ENCODE data around the gene CYP3A5. TPM values are rescaled to one million over a fixed set of nuclear protein-coding genes. Genes with fewer than 3 reads are reported as not detected.
"Not testable (repeated sequence)": the region's sequence is repeated elsewhere in the genome, so short reads cannot be mapped to it uniquely, and the experiment has no call there.

The CYP3A5 gene
- total RNA-seq, 1 donor from 2014 or later: 3.7 TPM

DNA sequence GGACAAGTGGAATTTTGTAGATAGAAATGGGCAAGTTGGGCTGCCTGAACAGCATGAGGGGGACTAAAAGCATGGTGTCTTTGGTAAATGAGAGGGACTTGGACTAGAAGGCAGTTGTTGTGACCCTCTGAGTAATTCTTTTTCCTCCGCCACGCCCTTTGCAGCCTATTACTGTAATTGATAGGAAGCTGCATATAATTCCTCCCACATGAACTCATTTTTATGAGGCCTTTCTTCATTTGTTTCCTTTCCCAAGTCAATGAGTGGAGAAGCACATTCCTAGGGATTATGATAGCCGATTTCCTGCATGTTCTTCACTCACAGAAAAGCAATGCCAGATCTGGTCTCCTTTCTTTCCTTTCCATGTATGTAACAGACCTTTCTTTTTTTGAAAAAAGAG lies 35.4 kb downstream of the CYP3A5 start:
- TF ChIP-seq, protein P1, sequence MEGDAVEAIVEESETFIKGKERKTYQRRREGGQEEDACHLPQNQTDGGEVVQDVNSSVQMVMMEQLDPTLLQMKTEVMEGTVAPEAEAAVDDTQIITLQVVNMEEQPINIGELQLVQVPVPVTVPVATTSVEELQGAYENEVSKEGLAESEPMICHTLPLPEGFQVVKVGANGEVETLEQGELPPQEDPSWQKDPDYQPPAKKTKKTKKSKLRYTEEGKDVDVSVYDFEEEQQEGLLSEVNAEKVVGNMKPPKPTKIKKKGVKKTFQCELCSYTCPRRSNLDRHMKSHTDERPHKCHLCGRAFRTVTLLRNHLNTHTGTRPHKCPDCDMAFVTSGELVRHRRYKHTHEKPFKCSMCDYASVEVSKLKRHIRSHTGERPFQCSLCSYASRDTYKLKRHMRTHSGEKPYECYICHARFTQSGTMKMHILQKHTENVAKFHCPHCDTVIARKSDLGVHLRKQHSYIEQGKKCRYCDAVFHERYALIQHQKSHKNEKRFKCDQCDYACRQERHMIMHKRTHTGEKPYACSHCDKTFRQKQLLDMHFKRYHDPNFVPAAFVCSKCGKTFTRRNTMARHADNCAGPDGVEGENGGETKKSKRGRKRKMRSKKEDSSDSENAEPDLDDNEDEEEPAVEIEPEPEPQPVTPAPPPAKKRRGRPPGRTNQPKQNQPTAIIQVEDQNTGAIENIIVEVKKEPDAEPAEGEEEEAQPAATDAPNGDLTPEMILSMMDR (IDR thresholded peaks at IDR 0.05; ENCODE audit: insufficient read depth, low read length, severe bottlenecking): no peak
- FAIRE-seq: no peak
- Histone ChIP-seq H3K27me3 (ENCODE audit: control insufficient read depth, insufficient read depth, low read length) (no peaks in the 10 kb centered on the region), H3K36me3 (ENCODE audit: control insufficient read depth, insufficient read depth, low read length) (no peaks in the 10 kb centered on the region), H3K4me3 (ENCODE audit: low read depth, low read length) (no peak overlapping the region)
- no peak for DNase-seq (ENCODE audit: low read depth)

DNA sequence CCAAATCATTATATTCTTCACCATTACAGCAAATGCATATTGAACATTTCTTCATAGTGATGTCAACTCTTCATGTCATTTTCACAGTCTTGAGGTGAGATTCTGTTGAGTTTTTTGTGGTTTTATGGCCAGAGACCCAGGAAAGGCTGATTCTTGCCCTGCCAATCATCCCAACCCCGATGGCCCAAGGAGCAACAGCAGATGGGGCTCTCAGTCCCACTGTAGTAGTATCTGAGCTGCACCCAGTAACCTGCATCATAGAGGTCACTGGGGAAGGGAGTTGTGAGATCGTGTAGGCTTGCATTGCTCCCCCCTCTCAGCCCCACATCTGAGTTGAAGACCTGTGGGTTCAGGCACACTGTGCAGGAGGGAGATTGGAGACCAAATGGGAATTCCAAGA lies 36.3 kb downstream of the CYP3A5 start:
- Histone ChIP-seq H3K27me3 (ENCODE audit: control insufficient read depth, insufficient read depth, low read length) (no peaks in the 10 kb centered on the region), H3K4me3 (ENCODE audit: low read depth, low read length) (no peak overlapping the region), H3K36me3 (ENCODE audit: control insufficient read depth, insufficient read depth, low read length) (peaks cover 2% of the 10 kb centered on the region)
- TF ChIP-seq, protein P1 (IDR thresholded peaks at IDR 0.05; ENCODE audit: insufficient read depth, low read length, severe bottlenecking): no peak
- no peak for FAIRE-seq
- no peak for DNase-seq (ENCODE audit: low read depth)

GRCh38 chr7:99642027-99642426 lies 37.8 kb downstream of the CYP3A5 start:
- H3K4me3 ChIP-seq (ENCODE audit: low read depth, low read length): no peak overlapping the region
- TF ChIP-seq, protein P1 (IDR thresholded peaks at IDR 0.05; ENCODE audit: insufficient read depth, low read length, severe bottlenecking): no peak
- H3K27me3 ChIP-seq (ENCODE audit: control insufficient read depth, insufficient read depth, low read length): no peaks in the 10 kb centered on the region
- FAIRE-seq: no peak
- H3K36me3 ChIP-seq (ENCODE audit: control insufficient read depth, insufficient read depth, low read length): peaks cover 2% of the 10 kb centered on the region
- DNase-seq (ENCODE audit: low read depth): no peak

DNA sequence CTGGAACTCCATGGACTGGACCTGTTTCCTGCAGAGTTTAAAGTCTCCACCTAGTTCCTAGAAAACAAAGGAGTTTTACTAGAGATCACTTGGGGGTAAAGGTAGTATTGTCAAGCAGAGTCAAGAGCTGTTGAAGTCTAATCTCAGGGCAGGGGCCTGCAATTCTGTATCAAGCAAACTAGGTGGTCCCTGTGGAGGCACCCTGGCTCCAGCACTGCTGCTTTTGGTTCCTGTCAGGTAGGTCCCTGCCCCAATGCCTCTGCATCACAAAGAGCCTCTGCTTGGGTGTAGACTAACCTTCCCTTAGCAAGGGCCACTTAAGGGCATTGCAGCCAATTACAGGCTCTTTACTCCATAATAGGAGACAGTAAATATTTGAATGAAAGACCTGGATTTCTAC lies 40.5 kb downstream of the CYP3A5 start:
- Histone ChIP-seq H3K4me3 (ENCODE audit: low read depth, low read length) (no peak overlapping the region), H3K27me3 (ENCODE audit: control insufficient read depth, insufficient read depth, low read length) (no peaks in the 10 kb centered on the region), H3K36me3 (ENCODE audit: control insufficient read depth, insufficient read depth, low read length) (peaks cover 2% of the 10 kb centered on the region)
- TF ChIP-seq, protein P1 (IDR thresholded peaks at IDR 0.05; ENCODE audit: insufficient read depth, low read length, severe bottlenecking): no peak
- DNase-seq (ENCODE audit: low read depth) (no peak), FAIRE-seq (no peak)

DNA sequence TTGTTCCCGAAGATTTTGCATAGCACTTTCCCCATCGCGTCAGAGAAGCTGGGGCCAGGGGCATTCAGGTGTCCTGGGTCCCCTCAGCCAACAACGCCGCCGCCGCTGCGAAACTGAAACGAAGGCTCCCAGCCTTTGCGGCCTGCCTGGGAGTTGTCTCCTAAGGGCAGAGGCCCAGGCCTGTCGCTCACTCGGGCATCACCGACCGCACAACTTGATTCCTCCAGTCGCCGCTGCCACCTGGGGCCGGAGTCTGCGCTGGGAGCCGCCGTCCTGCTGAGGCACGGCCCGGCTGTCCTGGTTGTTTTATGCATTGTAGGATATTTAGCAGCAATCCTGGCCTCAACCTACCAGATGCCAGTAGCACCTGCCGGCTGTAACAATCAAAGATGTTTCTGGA lies 41.1 kb downstream of the CYP3A5 start:
- FAIRE-seq: no peak
- no peaks in the 10 kb centered on the region for H3K27me3 ChIP-seq (ENCODE audit: control insufficient read depth, insufficient read depth, low read length)

GRCh38 chr7:99637414-99637813 lies 42.4 kb downstream of the CYP3A5 start:
- H3K27me3 ChIP-seq (ENCODE audit: control insufficient read depth, insufficient read depth, low read length): not testable (repeated sequence)

More for the DNA sequence above, 41.1 kb downstream of the CYP3A5 start:
- Histone ChIP-seq H3K4me3 (ENCODE audit: low read depth, low read length) (no peak overlapping the region), H3K36me3 (ENCODE audit: control insufficient read depth, insufficient read depth, low read length) (peaks cover 2% of the 10 kb centered on the region)
- TF ChIP-seq, protein P1 (IDR thresholded peaks at IDR 0.05; ENCODE audit: insufficient read depth, low read length, severe bottlenecking): no peak
- DNase-seq (ENCODE audit: low read depth): no peak

More at GRCh38 chr7:99637414-99637813, 42.4 kb downstream of the CYP3A5 start:
- H3K4me3 ChIP-seq (ENCODE audit: low read depth, low read length); H3K36me3 ChIP-seq (ENCODE audit: control insufficient read depth, insufficient read depth, low read length); FAIRE-seq: not testable (repeated sequence)
- peak; percentile 42 for DNase-seq (ENCODE audit: low read depth)
